Heart right ventricle (tissue), 16 donors: Measurements from ENCODE around the gene PORCN. TPM values are rescaled to one million over a fixed set of nuclear protein-coding genes. Genes with fewer than 3 reads are reported as not detected.
A peak's percentile ranks its signal among the peaks of the same experiment; 100 is the strongest.

Experiments
- ATAC-seq, 8 donors: fragments of 200-7000 bp; cut with Tn5 transposase; one replicate each; pipeline ENCODE4 v1.9.1; 2020; ENCODE audit warnings: mild to moderate bottlenecking in 8 of 8, moderate library complexity in 8 of 8, moderate number of reproducible peaks in 1 of 8
- DNase-seq, 2 donors: peaks; one replicate each; pipeline ENCODE4 v3.0.0-alpha.2; 2020
- H3K27ac ChIP-seq, 10 donors: fragments of 200-600 bp; sonication (generic) in 2 of 10; one replicate each; pipeline versions ENCODE4 v1.5.0 to v1.8.0; 2020 to 2022; ENCODE audit warnings: mild to moderate bottlenecking in 3 of 10
- H3K27me3 ChIP-seq, 7 donors: fragments of 200-600 bp; one replicate each; pipeline ENCODE4 v1.8.0; 2021 to 2022; ENCODE audit warnings: mild to moderate bottlenecking in 2 of 7
- H3K36me3 ChIP-seq, 9 donors: fragments of 200-600 bp; sonication (generic) in 1 of 9; one replicate each; pipeline versions ENCODE4 v1.5.0 to v1.8.0; 2020 to 2022; ENCODE audit warnings: mild to moderate bottlenecking in 2 of 9
- H3K4me1 ChIP-seq, 9 donors: fragments of 200-600 bp; sonication (generic) in 1 of 9; one replicate each; pipeline versions ENCODE4 v1.5.0 to v1.8.0; 2020 to 2022; ENCODE audit warnings: mild to moderate bottlenecking in 4 of 9
- H3K4me3 ChIP-seq, 10 donors: fragments of 200-600 bp; sonication (generic) in 2 of 10; one replicate each; pipeline versions ENCODE4 v1.5.0 to v1.8.0; 2020 to 2022; ENCODE audit warnings: mild to moderate bottlenecking in 7 of 10, moderate library complexity in 2 of 10
- H3K9me3 ChIP-seq, 11 donors: fragments of 200-600 bp in 10 of 11; sonication (generic) in 2 of 11; one replicate each; pipeline versions ENCODE4 v1.5.0 to v1.8.0; 2013 to 2022; ENCODE audit warnings: mild to moderate bottlenecking in 2 of 11, control low read depth in 1 of 11, moderate library complexity in 1 of 11
- CTCF ChIP-seq, 9 donors: fragments of 200-600 bp; sonication (generic) in 2 of 9; IDR thresholded peaks; one replicate each; pipeline versions ENCODE4 v1.5.0 to v1.8.0; 2021 to 2022; ENCODE audit warnings: antibody characterized with exemption in 9 of 9, mild to moderate bottlenecking in 5 of 9, moderate library complexity in 1 of 9
- WGBS, 2 donors: extraction: QIAGEN DNeasy Blood & Tissue Kit; methylation state at CpG; one replicate each; pipeline ENCODE4 v1.1.7; 2013; ENCODE audit warnings: inconsistent platforms in 1 of 2; 5-methylcytosine and 5-hydroxymethylcytosine counted together
- intact Hi-C, 10 donors: fragments of 100-400 bp; cut with DNase I; formaldehyde crosslinking; loops; one replicate each; pipeline versions ENCODE4 v1.11.1 to v1.14.2; 2022
- polyA plus RNA-seq, 2 donors: library from polyadenylated mRNA; stranded (reverse); fragments of 200-250 nt; gene quantifications; one replicate each; pipeline ENCODE4 v1.2.3, GENCODE V29; 2013
- total RNA-seq, 10 donors: library from RNA; stranded (reverse); fragmentation: NEBNext Ultra II Directional in 3 of 10; extraction: Animal tissue kit (Norgen Biotek cat#: 25700) in 3 of 10; gene quantifications; one replicate each; pipeline versions ENCODE4 v1.2.1 to v1.2.4, GENCODE V29; 2021 to 2023
- donor health status: Arrhythmogenic right ventricular cardiomyopathy.
- donor health status: ischemic (EF 13 %, LVEDD 7.1; RV severe dilation, severe dysfunction).
- donor health status: healthy with polysubstance abuse.
- donor health status: DM: no; HTN: yes; CAD: no.
- donor health status: DM: no; HTN: no; CAD: no.
- donor health status: ischemic (EF 25% LVEDD 6.9; RV normal size, moderate dysfunction).
- donor health status: ischemic (EF 25% LVEDD 5.7; RV mildly dilated, moderate dysfunction).
- donor health status: healthy.
- donor health status: DM: yes; HTN: yes; CAD: no.
- donor health status: Ischemic cardiomyopathy.
- donor health status: ischemic (EF 35%, LVEDD 5.7; RV mildly dilated, moderate dysfunction).
- donor health status: nonischemic (EF 11% LVEDD 7.7; RV severe dilation, severe dysfunction).
- donor health status: DM: yes; HTN: yes; CAD: no.
- donor health status: PGD.
- donor health status: ischemic (EF 29% LVEDD 5.4; RV normal size, mild dysfunction).
- donor health status: nonischemic (EF 23%, LVEDD 6.1; RV moderate dilation, normal function).

Gene PORCN
- total and polyA plus RNA-seq, 12 donors: 9.9 to 26.7 (median 13.1) TPM

GRCh38 chrX:48498374-48498809, 10.4 kb upstream of the PORCN start:
- peak in 1 of 8 donors; percentile 36 for ATAC-seq
- Histone ChIP-seq H3K27me3 (peaks cover 0 to 5% (median 0%) of the 10 kb centered on the region in 7 donors), H3K27ac (no peak overlapping the region), H3K36me3 (no peaks in the 10 kb centered on the region), H3K9me3 (no peaks in the 10 kb centered on the region), H3K4me3 (no peak overlapping the region), H3K4me1 (peaks cover 0 to 3% (median 0%) of the 10 kb centered on the region in 9 donors)
- intact Hi-C loops: loop anchor here in 4 of 10 donors (10.0 kb wide), 1 partner anchor 414 kb away; no protein-coding TSS in a partner anchor
- TF ChIP-seq CTCF (IDR thresholded peaks at IDR 0.05): no peak
- no peak for DNase-seq
- 46 to 66% methylated on average over 6 of the region's 6 CpGs for WGBS, 2 donors

- peaks cover 0 to 5% (median 0%) of the 10 kb centered on the region in 9 donors for H3K4me1 ChIP-seq
- no peak overlapping the region for H3K27ac ChIP-seq
- 74 to 78% methylated on average over 7 of the region's 7 CpGs for WGBS, 2 donors
- no peak for TF ChIP-seq CTCF (IDR thresholded peaks at IDR 0.05)
- H3K4me3 ChIP-seq: no peak overlapping the region
- no peaks in the 10 kb centered on the region for H3K27me3 ChIP-seq
- intact Hi-C loops: loop anchor here in 1 of 10 donors (10.0 kb wide), 1 partner anchor 71 kb away; the partner anchor contains the start of gene RBM3
- H3K36me3 ChIP-seq: no peaks in the 10 kb centered on the region
- H3K9me3 ChIP-seq: no peaks in the 10 kb centered on the region
- no peak for ATAC-seq
- DNase-seq: no peak
These were observed 4.5 kb upstream of the PORCN start for GRCh38 chrX:48504261-48504660.

GRCh38 chrX:48505481-48505880, 3.3 kb upstream of the PORCN start:
- 70 to 82% methylated on average over 5 of the region's 5 CpGs for WGBS, 2 donors
- Histone ChIP-seq H3K4me1 (peaks cover 0 to 10% (median 5%) of the 10 kb centered on the region in 9 donors), H3K27me3 (no peaks in the 10 kb centered on the region), H3K36me3 (no peaks in the 10 kb centered on the region), H3K9me3 (no peaks in the 10 kb centered on the region), H3K4me3 (no peak overlapping the region), H3K27ac (no peak overlapping the region)
- no peak for TF ChIP-seq CTCF (IDR thresholded peaks at IDR 0.05)
- DNase-seq (no peak), ATAC-seq (no peak)
- intact Hi-C loops: loop anchor here in 1 of 10 donors (10.0 kb wide), 1 partner anchor 69 kb away; the partner anchor contains the start of gene RBM3

- WGBS, 2 donors: 81 to 85% methylated on average over 5 of the region's 5 CpGs
- Histone ChIP-seq H3K4me3 (no peak overlapping the region), H3K9me3 (no peaks in the 10 kb centered on the region), H3K27me3 (no peaks in the 10 kb centered on the region), H3K36me3 (peaks cover 0 to 4% (median 0%) of the 10 kb centered on the region in 9 donors), H3K27ac (no peak overlapping the region), H3K4me1 (peaks cover 0 to 10% (median 5%) of the 10 kb centered on the region in 9 donors)
- DNase-seq (no peak), ATAC-seq (no peak)
- intact Hi-C loops: loop anchor here in 1 of 10 donors (10.0 kb wide), 1 partner anchor 68 kb away; the partner anchor contains the start of gene RBM3
- TF ChIP-seq CTCF (IDR thresholded peaks at IDR 0.05): no peak
These were observed 1.5 kb upstream of the PORCN start for GRCh38 chrX:48507246-48507645.
